Measurements from ENCODE around the gene ZNHIT6.

Gene ZNHIT6

DNA sequence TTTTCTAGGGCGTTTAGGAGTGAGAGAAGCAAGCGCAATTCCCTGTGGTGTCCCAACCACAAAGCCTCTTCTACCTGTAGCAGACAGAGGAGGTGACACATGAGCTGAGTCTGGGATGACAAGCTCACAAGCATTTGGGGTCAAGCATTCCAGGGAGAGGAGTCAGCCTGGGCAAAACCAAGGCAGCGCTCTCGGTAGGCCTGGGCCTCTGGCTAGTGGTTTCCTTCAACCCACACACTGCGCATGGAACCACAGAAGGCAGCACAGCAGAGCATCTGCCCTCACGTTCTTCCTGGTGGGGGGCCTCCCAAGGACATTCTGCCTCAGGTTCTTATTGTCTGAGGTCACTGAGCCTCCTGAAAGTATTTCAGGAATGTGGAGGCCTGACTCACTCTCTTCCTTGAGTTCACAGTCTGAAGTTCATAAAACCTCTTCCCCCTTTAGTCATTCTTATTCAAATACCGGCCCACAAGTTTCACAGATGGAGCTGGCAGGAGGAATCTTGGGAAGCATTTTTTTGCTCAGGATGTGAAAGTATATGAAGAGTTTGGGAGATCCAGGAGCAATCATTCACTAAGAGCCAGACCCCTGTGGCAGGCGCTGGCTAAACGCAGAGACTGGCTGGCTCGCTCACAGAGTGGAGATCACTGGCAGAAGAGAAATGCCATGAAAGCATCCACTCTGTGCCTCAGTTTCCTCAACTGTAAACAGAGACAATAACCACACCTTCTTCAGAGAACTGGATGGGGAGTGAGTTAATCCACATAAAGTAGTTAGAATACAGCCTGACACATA lies 100.9 kb downstream of the ZNHIT6 start:
- Histone ChIP-seq H2AFZ (ENCODE audit: low read depth, low read length) (peak overlapping the region; percentile 11), H3K4ac (ENCODE audit: low read depth in 1 of 2, low read length in 2 of 2) (peak overlapping the region in 1 of 2 experiments; percentile 84), H3K9me3 (ENCODE audit: control insufficient read depth, low read length) (no peaks in the 10 kb centered on the region), H4K91ac (ENCODE audit: low read length) (peak overlapping the region; percentile 64), H3K9ac (ENCODE audit: low read length) (peak overlapping the region; percentile 66), H3K4me2 (ENCODE audit: low read length, poor library complexity, severe bottlenecking) (no peak overlapping the region), H3K18ac (ENCODE audit: low read depth in 1 of 2, low read length in 2 of 2) (peak overlapping the region; percentile 38 to 86), H3K4me3 (ENCODE audit: insufficient read depth in 1 of 2, low read depth in 1 of 2, low read length in 2 of 2) (no peak overlapping the region), H2BK12ac (ENCODE audit: low read length in 2 of 2) (peak overlapping the region; percentile 60 to 87), H2AK5ac (ENCODE audit: low read length, severe bottlenecking) (peak overlapping the region; percentile 71), H2BK120ac (ENCODE audit: low read depth, low read length) (peak overlapping the region; percentile 76), H3K36me3 (ENCODE audit: control insufficient read depth in 1 of 2, insufficient read depth in 2 of 2, low read depth in 1 of 2, low read length in 2 of 2) (no peaks in the 10 kb centered on the region), H3K79me1 (replicated peaks; ENCODE audit: low read length, poor library complexity, severe bottlenecking) (no peaks in the 10 kb centered on the region), H3K23ac (ENCODE audit: low read length in 2 of 2) (no peak overlapping the region), H3K14ac (ENCODE audit: low read length in 2 of 2) (no peak overlapping the region), H3K27ac (ENCODE audit: low read length, poor library complexity, severe bottlenecking) (peak overlapping the region; percentile 99), H4K8ac (ENCODE audit: low read length) (peak overlapping the region; percentile 92), H3K4me1 (ENCODE audit: control insufficient read depth, insufficient read depth, low read depth, low read length) (peaks cover 29% of the 10 kb centered on the region), H2BK15ac (ENCODE audit: low read depth, poor library complexity, severe bottlenecking) (no peak overlapping the region), H3K27me3 (ENCODE audit: control insufficient read depth in 1 of 2, insufficient read depth in 1 of 2, low read length in 2 of 2) (no peaks in the 10 kb centered on the region), H2BK5ac (ENCODE audit: low read depth, low read length, poor library complexity, severe bottlenecking) (peak overlapping the region; percentile 88)
- WGBS: 0% methylated on average over 10 of the region's 10 CpGs
- peak; percentile 97 for DNase-seq

DNA sequence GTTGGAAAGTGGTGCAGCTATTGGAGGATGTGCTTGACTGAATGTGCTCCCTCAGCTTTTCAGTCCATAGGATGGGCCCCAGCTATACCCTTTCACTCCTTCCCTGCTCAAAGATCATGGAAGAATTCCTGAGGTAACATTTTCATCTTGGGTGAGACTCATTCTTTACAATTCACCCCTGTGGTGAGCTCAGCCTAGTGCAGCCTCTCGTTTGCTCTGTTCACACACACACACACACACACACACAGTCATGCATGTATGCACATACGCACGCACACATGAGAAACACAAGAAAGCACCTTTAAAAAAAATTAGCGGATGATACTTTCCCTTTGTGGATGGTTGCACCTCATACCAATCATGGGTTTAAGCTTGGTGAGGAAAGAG lies 101.8 kb downstream of the ZNHIT6 start:
- Histone ChIP-seq H3K23ac (ENCODE audit: low read length in 2 of 2) (no peak overlapping the region), H3K27ac (ENCODE audit: low read length, poor library complexity, severe bottlenecking) (peak overlapping the region; percentile 97), H2BK12ac (ENCODE audit: low read length in 2 of 2) (peak overlapping the region; percentile 4 to 62), H3K4ac (ENCODE audit: low read depth in 1 of 2, low read length in 2 of 2) (no peak overlapping the region), H2BK5ac (ENCODE audit: low read depth, low read length, poor library complexity, severe bottlenecking) (peak overlapping the region; percentile 74), H3K14ac (ENCODE audit: low read length in 2 of 2) (peak overlapping the region in 1 of 2 experiments; percentile 48), H3K79me1 (replicated peaks; ENCODE audit: low read length, poor library complexity, severe bottlenecking) (no peaks in the 10 kb centered on the region), H3K4me2 (ENCODE audit: low read length, poor library complexity, severe bottlenecking) (no peak overlapping the region), H3K18ac (ENCODE audit: low read depth in 1 of 2, low read length in 2 of 2) (peak overlapping the region; percentile 30 to 38), H4K91ac (ENCODE audit: low read length) (no peak overlapping the region), H2BK120ac (ENCODE audit: low read depth, low read length) (peak overlapping the region; percentile 82), H3K36me3 (ENCODE audit: control insufficient read depth in 1 of 2, insufficient read depth in 2 of 2, low read depth in 1 of 2, low read length in 2 of 2) (no peaks in the 10 kb centered on the region), H3K4me3 (ENCODE audit: insufficient read depth in 1 of 2, low read depth in 1 of 2, low read length in 2 of 2) (no peak overlapping the region), H2BK15ac (ENCODE audit: low read depth, poor library complexity, severe bottlenecking) (no peak overlapping the region), H3K27me3 (ENCODE audit: control insufficient read depth in 1 of 2, insufficient read depth in 1 of 2, low read length in 2 of 2) (no peaks in the 10 kb centered on the region), H3K4me1 (ENCODE audit: control insufficient read depth, insufficient read depth, low read depth, low read length) (peaks cover 31% of the 10 kb centered on the region), H2AK5ac (ENCODE audit: low read length, severe bottlenecking) (peak overlapping the region; percentile 85), H3K9me3 (ENCODE audit: control insufficient read depth, low read length) (no peaks in the 10 kb centered on the region), H4K8ac (ENCODE audit: low read length) (no peak overlapping the region), H2AFZ (ENCODE audit: low read depth, low read length) (no peak overlapping the region), H3K9ac (ENCODE audit: low read length) (no peak overlapping the region)
- WGBS: 83% methylated on average over 4 of the region's 4 CpGs
- peak; percentile 35 for DNase-seq

DNA sequence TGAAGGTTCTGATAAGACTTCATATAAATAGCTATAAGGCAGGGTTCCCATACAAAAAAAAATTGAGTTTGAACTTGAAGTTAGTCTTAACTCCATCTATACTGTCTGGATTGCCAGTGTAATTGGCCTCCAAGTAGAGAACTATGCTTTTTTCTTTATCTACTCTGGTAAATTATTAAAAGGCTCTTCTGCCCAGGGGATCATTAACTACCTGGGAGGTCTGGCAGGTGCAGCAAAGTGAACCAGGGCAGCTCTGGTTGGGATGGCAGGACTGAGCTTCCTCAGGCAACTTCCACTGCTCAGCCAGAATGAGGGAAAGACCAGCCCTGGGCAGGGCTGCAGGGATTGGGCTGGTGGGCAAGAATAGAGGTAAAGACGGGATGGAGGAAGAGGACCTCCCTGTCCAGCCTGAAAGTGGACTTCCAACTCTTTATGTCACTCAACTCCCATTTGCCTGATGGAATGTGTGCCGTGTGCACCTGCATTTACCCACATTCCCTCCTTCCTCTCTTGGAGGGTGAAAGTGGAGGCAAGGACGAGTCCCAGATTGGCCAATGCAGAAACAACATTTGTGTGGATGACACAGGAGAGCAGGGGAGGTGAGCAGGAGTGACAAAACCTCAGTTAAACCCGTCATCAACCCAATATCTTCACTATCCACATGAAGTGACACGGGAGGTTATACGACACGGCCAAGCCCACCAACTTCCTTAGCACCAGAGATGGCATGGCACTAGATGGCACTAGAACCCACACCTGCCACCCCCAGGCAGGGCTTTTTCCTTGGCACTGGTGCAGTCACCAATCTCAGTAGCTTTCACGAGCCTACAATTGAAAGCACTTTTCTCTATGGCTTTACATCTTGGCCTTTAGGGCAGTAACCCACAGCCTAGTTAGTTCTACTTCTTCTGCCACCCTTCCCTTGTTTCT lies 102.5 kb downstream of the ZNHIT6 start:
- WGBS: 96% methylated on average over 7 of the region's 8 CpGs
- Histone ChIP-seq H3K23ac (ENCODE audit: low read length in 2 of 2) (no peak overlapping the region), H3K79me1 (replicated peaks; ENCODE audit: low read length, poor library complexity, severe bottlenecking) (no peaks in the 10 kb centered on the region), H3K9me3 (ENCODE audit: control insufficient read depth, low read length) (no peaks in the 10 kb centered on the region), H3K36me3 (ENCODE audit: control insufficient read depth in 1 of 2, insufficient read depth in 2 of 2, low read depth in 1 of 2, low read length in 2 of 2) (no peaks in the 10 kb centered on the region), H3K18ac (ENCODE audit: low read depth in 1 of 2, low read length in 2 of 2) (peak overlapping the region; percentile 30 to 67), H3K27ac (ENCODE audit: low read length, poor library complexity, severe bottlenecking) (peak overlapping the region; percentile 97), H2BK15ac (ENCODE audit: low read depth, poor library complexity, severe bottlenecking) (no peak overlapping the region), H2AFZ (ENCODE audit: low read depth, low read length) (no peak overlapping the region), H2BK120ac (ENCODE audit: low read depth, low read length) (peak overlapping the region; percentile 82), H3K9ac (ENCODE audit: low read length) (no peak overlapping the region), H4K8ac (ENCODE audit: low read length) (no peak overlapping the region), H3K27me3 (ENCODE audit: control insufficient read depth in 1 of 2, insufficient read depth in 1 of 2, low read length in 2 of 2) (no peaks in the 10 kb centered on the region), H3K4me3 (ENCODE audit: insufficient read depth in 1 of 2, low read depth in 1 of 2, low read length in 2 of 2) (no peak overlapping the region), H2BK5ac (ENCODE audit: low read depth, low read length, poor library complexity, severe bottlenecking) (peak overlapping the region; percentile 74), H3K4me2 (ENCODE audit: low read length, poor library complexity, severe bottlenecking) (no peak overlapping the region), H2BK12ac (ENCODE audit: low read length in 2 of 2) (peak overlapping the region; percentile 4 to 62), H2AK5ac (ENCODE audit: low read length, severe bottlenecking) (peak overlapping the region; percentile 85), H3K4me1 (ENCODE audit: control insufficient read depth, insufficient read depth, low read depth, low read length) (peaks cover 27% of the 10 kb centered on the region), H4K91ac (ENCODE audit: low read length) (peak overlapping the region; percentile 71), H3K4ac (ENCODE audit: low read depth in 1 of 2, low read length in 2 of 2) (peak overlapping the region; percentile 6 to 73), H3K14ac (ENCODE audit: low read length in 2 of 2) (no peak overlapping the region)
- DNase-seq: no peak
